HG03103 (cell line): ENCODE measurements around the gene GBP1.
A peak's percentile ranks its signal among the peaks of the same experiment; 100 is the strongest.
"Not testable (repeated sequence)": the region's sequence is repeated elsewhere in the genome, so short reads cannot be mapped to it uniquely, and the experiment has no call there.

Experiments used
- ATAC-seq: cut with Tn5 transposase; IDR thresholded peaks from one replicate; pipeline ENCODE4 v1.9.1; 2021; ENCODE audit warnings: low read depth; ENCODE audit not compliant: unreplicated experiment

GBP1 gene

GRCh38 chr1:89060091-89060490 lies 4.9 kb downstream of the GBP1 start:
- no peak for ATAC-seq

GRCh38 chr1:89051955-89052312 lies 13.1 kb downstream of the GBP1 start:
- no peak for ATAC-seq

GRCh38 chr1:89051300-89051954 lies 13.6 kb downstream of the GBP1 start:
- no peak for ATAC-seq

GRCh38 chr1:89050649-89051033 lies 14.4 kb downstream of the GBP1 start:
- no peak for ATAC-seq

DNA sequence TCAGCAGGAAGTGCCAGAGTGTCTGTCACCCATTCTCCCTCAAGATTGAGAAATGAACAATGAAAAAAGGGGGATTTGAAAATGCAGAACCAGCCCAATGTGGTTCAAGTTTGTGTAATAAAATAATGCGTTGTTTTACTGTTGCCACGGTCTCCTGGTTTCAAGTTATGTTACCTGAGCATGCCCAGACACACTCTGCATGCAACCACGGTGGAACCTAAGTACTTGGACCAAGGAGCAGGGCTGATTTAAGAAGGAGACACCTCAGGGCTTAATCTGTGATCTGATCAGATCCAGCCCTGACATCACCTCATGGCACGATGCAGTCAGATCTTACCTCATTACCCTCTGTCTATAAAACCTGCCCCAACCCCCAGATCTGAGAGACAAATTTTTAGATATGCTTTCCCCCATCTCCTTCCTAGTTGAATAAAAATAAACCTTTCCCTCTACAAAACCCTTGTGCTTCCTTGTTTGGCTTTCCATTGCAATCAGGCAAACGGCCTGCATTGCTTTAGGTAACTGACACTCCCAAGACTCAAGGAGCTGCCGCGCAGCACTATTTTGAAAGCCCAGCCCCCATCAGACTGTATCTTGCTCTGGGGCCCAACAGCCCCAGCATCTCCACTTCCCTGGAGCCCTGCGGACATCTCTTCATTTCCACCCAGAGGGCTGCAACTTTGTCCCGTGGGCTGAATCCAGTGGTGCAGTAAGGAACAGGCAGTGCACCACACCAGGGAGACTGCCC lies 14.9 kb downstream of the GBP1 start:
- ATAC-seq: not testable (repeated sequence)

GRCh38 chr1:89049187-89049586 lies 15.8 kb downstream of the GBP1 start:
- ATAC-seq: not testable (repeated sequence)

DNA sequence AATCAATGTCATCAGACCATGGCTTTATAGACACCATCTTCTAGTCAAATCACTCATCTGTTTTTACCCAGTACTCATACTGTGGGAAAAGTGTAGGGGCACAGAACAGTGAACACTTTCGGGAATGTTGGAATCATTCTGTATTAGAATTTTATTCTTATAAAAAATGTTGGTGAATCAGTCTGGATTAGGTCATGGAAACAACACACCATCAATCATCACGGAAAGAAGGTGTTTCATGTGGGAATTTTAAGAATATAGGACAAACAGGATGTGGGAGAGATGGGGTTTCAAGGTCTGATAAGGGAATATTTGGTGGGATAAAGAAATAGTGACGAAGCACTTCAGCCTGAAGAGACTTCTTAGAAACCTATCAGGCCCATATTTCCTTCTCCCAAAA lies 17.3 kb downstream of the GBP1 start:
- ATAC-seq: no peak

- ATAC-seq: not testable (repeated sequence)
Observed at GRCh38 chr1:89046318-89047183, 18.5 kb downstream of the GBP1 start.

DNA sequence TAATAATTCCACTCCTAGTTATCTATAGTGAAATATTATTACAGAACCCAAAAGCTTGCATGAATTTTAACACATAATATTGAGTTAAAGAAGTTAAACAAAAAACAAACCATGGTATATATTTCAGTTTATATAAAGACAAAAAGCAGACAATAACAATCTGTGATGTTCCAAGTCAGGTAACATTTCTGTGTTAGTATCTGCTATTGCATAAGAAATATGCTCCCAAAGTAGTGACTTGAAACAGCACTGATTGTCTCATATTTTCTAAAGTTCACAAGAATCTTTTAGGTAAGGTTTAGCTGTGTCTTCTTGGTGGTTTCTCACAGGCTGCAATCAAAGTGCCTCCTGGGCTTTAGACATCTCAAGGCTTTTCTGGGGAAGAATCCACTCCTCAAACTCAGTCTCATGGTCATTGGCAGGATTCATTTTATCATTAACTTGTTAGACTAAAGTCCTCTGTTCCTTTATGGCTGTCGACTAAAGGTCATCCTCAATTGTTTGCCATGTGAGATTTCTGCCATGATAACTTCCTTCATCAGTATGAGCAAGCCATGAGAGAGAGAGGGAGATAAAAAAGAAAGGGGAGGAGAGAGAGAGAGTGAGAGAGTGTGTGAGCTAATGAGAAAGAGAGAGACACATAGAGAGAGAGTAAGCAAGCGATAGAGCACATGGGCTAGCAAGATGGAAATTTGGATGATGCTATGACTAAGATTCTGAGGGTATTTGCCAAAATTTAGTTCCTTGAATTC lies 19.9 kb downstream of the GBP1 start:
- ATAC-seq: no peak

DNA sequence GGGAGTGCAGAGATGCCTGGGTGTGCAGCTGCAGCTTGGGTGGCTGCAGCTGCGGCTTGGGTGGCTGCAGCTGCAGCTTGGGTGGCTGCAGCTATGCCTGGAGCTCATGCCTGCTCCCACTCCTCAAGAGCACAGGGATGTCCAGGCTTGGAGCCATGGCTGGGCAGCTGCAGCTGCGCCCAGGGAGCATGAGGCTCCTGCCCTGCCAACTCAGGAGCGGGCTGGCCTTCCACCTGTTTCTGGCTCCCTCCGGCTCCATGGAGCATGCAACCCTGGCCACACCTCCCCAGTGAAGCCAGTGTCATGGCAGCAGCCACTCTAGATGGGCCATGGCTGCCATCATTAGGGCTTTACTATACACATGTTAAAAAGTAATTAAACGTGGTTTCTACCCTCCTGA lies 21.1 kb downstream of the GBP1 start:
- no peak for ATAC-seq

- ATAC-seq: no peak
Observed at GRCh38 chr1:89042491-89042890, 22.5 kb downstream of the GBP1 start.

DNA sequence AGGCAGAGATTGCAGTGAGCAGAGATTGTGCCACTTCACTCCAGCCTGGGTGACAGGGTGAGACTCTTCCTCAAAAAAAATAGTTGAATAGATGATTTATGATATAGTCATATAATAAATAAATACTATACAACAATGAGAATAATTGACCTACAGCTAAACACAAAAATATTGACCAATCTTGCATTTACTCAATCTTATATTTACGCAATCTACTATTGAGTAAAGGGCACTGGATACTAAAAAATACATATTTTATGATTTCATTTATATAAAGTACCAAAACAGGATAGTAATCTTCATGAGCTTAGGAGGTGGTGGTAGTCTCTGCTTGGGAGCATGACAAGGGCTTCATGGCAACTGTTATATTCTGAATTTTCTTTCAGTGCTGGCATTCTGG lies 23.3 kb downstream of the GBP1 start:
- ATAC-seq: no peak

- ATAC-seq: peak; percentile 93
Observed at GRCh38 chr1:89041119-89041641, 23.8 kb downstream of the GBP1 start.

DNA sequence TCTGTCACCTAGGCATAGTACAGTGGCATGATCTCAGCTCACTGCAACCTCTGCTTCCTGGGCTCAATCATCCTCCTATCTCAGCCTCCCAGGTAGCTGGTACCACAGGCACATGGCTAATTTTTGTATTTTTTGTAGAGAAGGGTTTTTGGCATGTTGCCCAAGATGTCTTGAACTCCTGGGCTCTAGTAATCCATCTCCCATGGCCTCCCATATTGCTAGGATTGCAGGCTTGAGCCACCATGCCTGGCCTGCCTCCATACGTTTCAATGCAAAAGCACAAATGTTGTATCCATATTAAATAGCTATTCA lies 24.7 kb downstream of the GBP1 start:
- ATAC-seq: no peak

DNA sequence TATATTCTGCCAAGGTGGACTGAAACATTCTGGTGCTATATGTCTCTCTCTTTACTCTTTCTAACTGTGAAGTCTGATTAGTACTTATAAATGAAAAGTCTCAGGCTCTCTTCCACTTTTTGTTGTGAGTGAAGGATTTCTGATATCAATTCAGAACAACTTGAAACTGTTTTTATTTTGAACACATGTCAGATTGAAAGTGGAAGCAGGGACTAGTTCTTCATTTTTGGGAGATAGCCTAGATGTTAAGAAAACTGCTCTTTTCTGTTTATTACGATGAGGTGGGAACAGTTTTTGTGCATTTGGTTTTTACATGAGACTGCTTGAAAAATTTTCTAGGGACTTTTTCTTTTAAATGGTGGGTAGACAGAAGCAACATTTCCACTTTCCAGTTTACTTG lies 27.8 kb downstream of the GBP1 start:
- ATAC-seq: no peak

DNA sequence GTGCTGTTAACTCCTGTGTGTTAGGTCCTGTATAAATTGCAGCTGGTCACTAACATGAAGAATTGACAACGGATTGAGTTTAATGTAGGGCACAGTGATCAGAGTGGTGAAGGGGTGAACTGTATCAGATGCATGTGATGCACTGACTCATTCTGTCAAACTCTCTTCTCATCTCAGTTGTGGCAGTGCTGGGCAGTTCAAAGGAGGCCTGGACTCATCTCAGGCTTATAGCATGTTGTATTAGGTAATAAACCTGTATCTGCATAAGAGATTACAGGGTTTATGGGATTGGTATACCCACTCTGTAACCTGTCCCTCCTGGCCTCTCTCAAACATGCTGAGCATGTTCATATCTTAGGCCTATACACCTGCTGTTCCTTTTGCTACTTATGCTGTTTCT lies 29.9 kb downstream of the GBP1 start:
- ATAC-seq: no peak

- ATAC-seq: not testable (repeated sequence)
Observed at GRCh38 chr1:89034004-89034403, 31.0 kb downstream of the GBP1 start.

DNA sequence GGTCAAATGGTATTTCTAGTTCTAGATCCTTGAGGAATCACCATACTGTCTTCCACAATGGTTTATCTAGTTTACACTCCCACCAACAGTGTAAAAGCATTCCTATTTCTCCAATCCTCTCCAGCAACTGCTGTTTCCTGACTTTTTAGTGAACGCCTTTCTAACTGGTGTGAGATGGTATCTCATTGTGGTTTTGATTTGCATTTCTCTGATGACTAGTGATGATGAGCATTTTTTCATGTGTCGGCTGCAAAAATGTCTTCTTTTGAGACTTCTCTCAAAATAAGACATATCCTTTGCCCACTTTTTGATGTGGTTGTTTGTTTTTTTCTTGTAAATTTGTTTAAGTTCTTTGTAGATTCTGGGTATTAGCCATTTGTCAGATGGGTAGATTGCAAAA lies 36.0 kb downstream of the GBP1 start:
- not testable (repeated sequence) for ATAC-seq

GRCh38 chr1:89025928-89026327 lies 39.1 kb downstream of the GBP1 start:
- ATAC-seq: no peak

GRCh38 chr1:89023026-89023425 lies 42.0 kb downstream of the GBP1 start:
- ATAC-seq: no peak
